Fibroblast of gingiva (primary cell): Measurements from ENCODE around the gene DCAF15.

ENCODE experiments used
- DNase-seq: peaks from one replicate; pipeline ENCODE4 v3.0.0-alpha.2; 2011; ENCODE audit warnings: low read depth

The DCAF15 gene

GRCh38 chr19:13931391-13932148 is 20.7 kb upstream of the DCAF15 start:
- no peak for DNase-seq

GRCh38 chr19:13932149-13932637 is 20.1 kb upstream of the DCAF15 start:
- no peak for DNase-seq

- DNase-seq: no peak
Observed at GRCh38 chr19:13932911-13933393, 19.4 kb upstream of the DCAF15 start.

GRCh38 chr19:13934785-13935109 is 17.6 kb upstream of the DCAF15 start:
- DNase-seq: no peak

GRCh38 chr19:13935765-13936510 is 16.4 kb upstream of the DCAF15 start:
- DNase-seq: no peak

GRCh38 chr19:13937479-13938300 is 14.6 kb upstream of the DCAF15 start:
- no peak for DNase-seq

GRCh38 chr19:13938301-13939064 is 13.8 kb upstream of the DCAF15 start, which contains the start of gene PODNL1:
PODNL1 (minus strand) TSS chr19:13938417; CDS start chr19:13938181, 236 bp downstream.
- DNase-seq: peak; percentile 85

GRCh38 chr19:13942023-13942684 is 10.2 kb upstream of the DCAF15 start:
- DNase-seq: no peak

GRCh38 chr19:13946414-13946813 is 5.9 kb upstream of the DCAF15 start:
- no peak for DNase-seq

GRCh38 chr19:13951043-13951442 is 1.3 kb upstream of the DCAF15 start:
- no peak for DNase-seq

GRCh38 chr19:13951799-13952153 is 533 bp upstream of the DCAF15 start:
- no peak for DNase-seq

GRCh38 chr19:13952931-13953531 is 722 bp downstream of the DCAF15 start:
- DNase-seq: peak; percentile 69

GRCh38 chr19:13954185-13954584 is 1.9 kb downstream of the DCAF15 start:
- no peak for DNase-seq

GRCh38 chr19:13955662-13956364 is 3.5 kb downstream of the DCAF15 start:
- no peak for DNase-seq

- no peak for DNase-seq
Observed at GRCh38 chr19:13956365-13956744, 4.0 kb downstream of the DCAF15 start.

GRCh38 chr19:13957051-13957450 is 4.7 kb downstream of the DCAF15 start:
- no peak for DNase-seq

GRCh38 chr19:13958043-13958442 is 5.7 kb downstream of the DCAF15 start:
- DNase-seq: no peak

- no peak for DNase-seq
Observed at GRCh38 chr19:13959141-13959961, 7.0 kb downstream of the DCAF15 start.
